Measurements from ENCODE around the gene UROC1.
"Not testable (repeated sequence)": the region's sequence is repeated elsewhere in the genome, so short reads cannot be mapped to it uniquely, and the experiment has no call there.

UROC1 gene

DNA sequence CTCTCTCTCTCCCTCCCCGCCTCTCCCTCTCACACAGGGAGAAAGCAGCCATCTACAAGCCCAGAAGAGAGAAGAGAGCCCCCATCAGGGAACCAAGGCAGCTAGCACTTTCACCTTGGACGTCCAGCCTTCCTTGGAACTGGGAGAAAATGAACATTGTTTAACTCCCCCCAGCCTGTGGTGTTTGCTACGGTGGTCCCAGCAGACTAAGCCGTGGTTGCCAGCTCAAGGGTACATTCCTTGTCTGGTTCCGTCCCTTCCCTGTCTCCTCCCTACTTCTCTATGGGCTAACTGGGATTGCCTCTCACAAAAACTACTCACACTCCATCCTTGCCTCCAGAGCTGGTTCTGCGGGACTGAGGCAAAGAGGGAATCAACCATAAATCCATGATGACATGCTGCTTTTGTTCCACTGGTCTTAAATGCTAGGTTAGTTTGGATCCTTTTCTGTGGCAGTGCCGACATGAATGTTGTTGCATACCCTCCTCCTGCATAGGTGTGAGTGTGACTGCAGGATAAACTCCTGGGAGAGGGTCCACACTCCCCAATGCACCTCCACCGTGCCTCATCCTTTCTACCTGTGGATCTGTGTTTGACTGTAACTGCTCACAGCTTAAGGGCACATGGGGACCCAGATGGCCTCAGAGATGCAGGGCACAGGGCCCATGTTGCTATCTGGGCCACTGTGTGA lies 29.1 kb upstream of the UROC1 start:
- DNase-seq: no peak

GRCh38 chr3:126546013-126546412 lies 28.4 kb upstream of the UROC1 start:
- DNase-seq: peak in 1 of 2 donors; percentile 4

DNA sequence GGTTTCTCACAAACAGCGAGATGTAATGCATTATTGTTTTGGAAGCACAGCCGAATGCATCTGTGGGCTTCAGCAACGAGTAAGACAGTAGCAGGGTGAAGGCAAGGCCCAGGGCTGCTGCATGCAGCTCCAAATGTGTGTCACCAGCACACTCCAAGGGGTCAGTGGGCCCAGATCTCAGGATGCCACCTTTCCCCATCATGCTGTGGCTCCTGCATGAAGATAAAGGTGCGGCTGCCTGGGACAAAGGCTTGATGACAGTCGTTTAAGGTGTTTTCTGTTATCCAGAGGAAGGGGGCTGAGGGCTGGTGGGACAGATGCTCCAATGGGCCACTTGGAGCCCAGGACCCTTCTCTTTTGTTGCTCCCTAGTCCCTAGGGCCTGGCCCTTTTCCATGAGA lies 28.0 kb upstream of the UROC1 start:
- DNase-seq: peak in 1 of 2 donors; percentile 3

DNA sequence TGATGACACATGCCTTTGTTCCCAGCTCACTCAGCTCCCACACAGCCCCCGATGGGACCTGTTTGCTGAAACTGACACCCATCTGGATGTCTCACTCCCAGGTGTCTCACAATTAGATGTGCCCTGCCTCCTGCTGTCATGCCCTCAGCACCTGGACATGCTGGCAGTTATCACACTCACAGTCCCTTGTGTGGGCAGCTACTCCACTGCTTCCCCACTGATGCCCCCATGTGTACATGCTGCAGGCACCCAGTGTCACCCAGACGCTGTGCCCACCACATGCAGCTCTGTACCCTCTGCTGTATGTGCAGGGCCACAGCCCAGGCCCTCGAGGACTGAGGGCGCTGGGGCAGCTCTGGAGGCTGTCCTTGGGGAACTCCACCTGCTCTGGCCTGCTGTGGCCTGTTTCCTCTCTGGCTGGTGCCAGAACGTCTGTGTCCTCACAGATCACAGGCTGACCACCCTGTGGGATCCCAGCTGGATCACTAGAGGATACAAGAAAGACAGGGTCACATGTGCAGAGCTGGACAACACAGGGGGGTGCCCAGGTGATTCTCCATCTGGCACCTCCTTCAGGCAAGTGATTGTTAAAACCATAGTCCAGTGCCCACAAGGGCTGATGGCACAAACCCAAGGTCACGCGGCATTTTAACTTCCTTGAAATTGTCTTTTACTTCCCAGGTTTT lies 27.2 kb upstream of the UROC1 start:
- peak in 1 of 2 donors; percentile 10 for DNase-seq

GRCh38 chr3:126543457-126544061 lies 26.0 kb upstream of the UROC1 start:
- DNase-seq: peak in 1 of 2 donors; percentile 9

GRCh38 chr3:126542340-126543241 lies 25.0 kb upstream of the UROC1 start:
- peak in 1 of 2 donors; percentile 5 for DNase-seq

GRCh38 chr3:126541628-126542339 lies 24.2 kb upstream of the UROC1 start:
- peak in 1 of 2 donors; percentile 3 for DNase-seq

GRCh38 chr3:126540951-126541627 lies 23.5 kb upstream of the UROC1 start:
- DNase-seq: peak in 1 of 2 donors; percentile 8

DNA sequence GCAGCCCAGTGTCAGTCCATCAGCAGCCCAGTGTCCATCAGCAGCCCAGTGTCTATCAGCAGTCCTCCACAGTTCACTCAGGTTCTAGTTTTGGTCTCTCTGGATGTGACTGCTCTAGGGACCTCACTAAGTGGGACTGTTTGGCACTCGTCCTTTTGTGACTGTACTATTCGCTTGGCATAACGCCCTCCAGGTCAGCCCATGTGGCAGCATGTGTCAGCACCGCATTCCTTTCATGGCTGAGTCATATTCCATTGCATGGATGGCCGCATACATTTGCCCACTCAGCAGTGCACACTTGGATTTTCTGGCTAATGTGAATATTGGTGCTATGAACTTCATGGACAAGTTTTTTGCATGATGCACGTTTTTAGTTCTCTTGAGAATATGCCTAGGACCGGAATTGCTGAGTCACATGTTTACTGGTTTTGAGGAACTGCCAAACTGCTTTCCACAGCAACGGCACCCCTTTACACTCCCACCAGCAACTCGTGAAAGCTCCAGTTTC lies 22.8 kb upstream of the UROC1 start:
- DNase-seq: peak in 1 of 2 donors; percentile 29

- DNase-seq: peak in 1 of 2 donors; percentile 2
These were observed 22.1 kb upstream of the UROC1 start for GRCh38 chr3:126539558-126540250.

GRCh38 chr3:126538966-126539365 lies 21.4 kb upstream of the UROC1 start:
- DNase-seq: no peak

DNA sequence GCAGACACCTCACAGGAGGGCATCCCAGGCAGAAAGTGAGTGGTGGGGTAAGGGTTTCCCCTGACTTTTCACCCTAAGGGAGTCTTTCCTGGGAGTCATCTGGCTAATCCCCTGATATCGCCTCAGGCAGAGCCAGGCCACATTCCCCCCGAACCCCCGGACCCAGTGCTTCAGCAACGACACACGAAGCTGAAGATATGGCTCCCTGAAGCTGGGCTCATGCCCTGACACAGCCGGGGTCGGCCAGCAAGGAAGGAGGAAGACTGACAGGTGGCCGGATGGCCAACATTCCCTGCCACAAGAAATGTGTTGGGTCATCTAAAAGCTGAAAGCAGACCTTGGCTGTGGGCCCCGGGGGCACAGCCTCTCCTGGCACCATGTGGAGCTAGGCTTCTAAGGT lies 20.7 kb upstream of the UROC1 start:
- no peak for DNase-seq

- DNase-seq: no peak
These were observed 20.2 kb upstream of the UROC1 start for GRCh38 chr3:126537730-126538281.

DNA sequence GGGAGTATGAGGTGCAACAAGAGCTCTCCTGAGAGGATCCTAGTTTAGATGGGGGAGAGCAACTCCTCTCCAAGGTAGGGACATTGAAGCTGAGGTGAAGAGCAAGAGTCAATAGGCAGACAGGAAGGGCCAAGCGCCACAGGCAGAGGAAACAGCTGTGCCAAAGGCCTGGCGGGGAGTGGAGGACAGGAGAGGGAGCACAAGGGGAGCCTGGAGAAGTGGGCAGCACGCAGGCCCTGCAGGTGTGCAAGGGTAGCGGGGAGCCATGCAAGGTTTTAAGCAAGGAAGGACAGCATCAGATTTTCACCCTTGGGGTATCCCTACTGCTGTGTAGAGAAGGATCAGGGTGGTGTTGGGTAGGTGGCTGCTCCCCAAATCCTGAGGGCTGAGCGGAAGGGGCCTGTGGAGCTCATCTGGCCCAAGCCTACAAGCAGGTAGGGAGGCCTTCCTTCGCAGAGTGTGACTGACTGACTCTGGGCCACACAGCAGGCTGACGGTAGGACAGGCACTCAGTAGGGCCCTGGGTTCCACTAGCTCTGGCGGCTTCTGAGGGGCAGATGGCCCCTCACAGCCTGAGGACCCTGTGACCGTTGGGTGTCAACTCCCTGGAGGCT lies 19.6 kb upstream of the UROC1 start:
- DNase-seq: no peak

- DNase-seq: no peak
These were observed 18.6 kb upstream of the UROC1 start for GRCh38 chr3:126536126-126536525.

DNA sequence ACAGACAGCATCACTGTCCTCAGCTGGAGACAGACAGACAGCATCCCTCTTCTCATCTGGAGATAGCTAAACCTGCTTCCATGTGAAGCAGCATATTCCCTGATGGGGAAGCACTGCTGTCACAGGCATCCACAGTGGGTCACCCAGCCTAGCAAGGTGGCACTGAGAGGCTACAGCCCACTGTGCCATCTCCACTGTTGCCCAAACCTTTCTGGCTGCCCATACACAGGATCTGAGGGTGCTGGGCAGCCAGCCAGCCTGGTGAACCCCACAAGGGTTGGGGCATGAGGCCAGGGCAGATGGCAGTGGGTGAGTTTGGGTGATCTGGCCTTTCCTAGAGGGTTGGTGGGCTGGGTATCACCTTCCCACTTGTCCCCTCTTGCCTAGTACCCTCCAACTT lies 18.1 kb upstream of the UROC1 start:
- no peak for DNase-seq

- not testable (repeated sequence) for DNase-seq
These were observed 17.1 kb upstream of the UROC1 start for GRCh38 chr3:126534716-126535115.

DNA sequence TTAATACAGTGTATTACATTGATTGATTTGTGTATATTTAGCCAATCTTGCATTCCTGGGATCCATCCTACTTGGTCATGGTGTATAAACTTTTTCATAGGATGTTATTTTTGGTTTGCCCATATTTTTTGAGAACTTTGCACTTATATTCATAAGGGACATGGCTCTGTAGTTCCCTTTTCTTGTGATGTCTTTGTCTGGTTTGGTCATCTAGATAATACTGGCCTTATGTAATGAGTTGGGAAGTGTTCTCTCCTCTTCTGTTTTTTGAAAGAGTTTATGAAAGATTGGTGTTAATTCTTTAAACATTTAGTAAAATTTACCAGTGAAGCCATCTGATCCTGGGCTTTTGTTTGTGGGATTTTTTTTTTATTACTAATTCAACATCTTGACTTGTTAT lies 15.9 kb upstream of the UROC1 start:
- DNase-seq: no peak

DNA sequence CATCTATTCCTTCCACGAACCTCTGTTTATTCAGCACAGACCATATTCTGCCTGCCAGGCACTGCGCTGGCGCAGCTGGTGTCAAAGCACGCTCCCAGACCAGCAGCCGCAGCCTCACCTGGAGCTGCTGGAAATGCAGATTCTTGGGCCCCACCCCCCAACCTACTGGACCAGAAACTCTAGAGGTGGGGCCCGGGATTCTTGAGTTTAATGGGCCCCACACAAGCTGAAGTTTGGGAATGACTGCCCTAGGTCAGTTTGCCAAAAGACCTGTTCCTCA lies 13.4 kb upstream of the UROC1 start:
- DNase-seq: no peak

Data from CD4-positive, alpha-beta T cell treated with Interleukin-4 for 1 hour (primary cell).